Spleen (tissue), 7 donors: ENCODE data around the gene PEX10.

Experiments
- POLR2A ChIP-seq, 3 donors: fragments of 450-650 bp; IDR thresholded peaks; one replicate each; pipeline ENCODE4 v1.5.1; 2017; ENCODE audit warnings: antibody characterized with exemption in 3 of 3, mild to moderate bottlenecking in 1 of 3
- TF ChIP-seq, protein P1 (sequence below), 11 experiments: fragments of 200-600 bp in 7 of 11; fragments of 450-650 bp in 4 of 11; sonication (generic) in 4 of 11; IDR thresholded peaks in 8 of 11; conservative IDR thresholded peaks in 3 of 11; 1 replicate in 7 of 11; 2 replicates in 4 of 11; pipeline versions ENCODE4 v1.4.0 to v1.8.0; 2016 to 2021; ENCODE audit warnings: antibody characterized with exemption in 11 of 11, inconsistent platforms in 4 of 11, mild to moderate bottlenecking in 1 of 11
- donor health status: DM: no; HTN: no; CAD: no; lungs with moderate emphysema.
- donor health status: DM: no; HTN: no; CAD: no.
- donor health status: DM: no; HTN: no; CAD: no.

- no peak for TF ChIP-seq POLR2A (IDR thresholded peaks at IDR 0.05)
- TF ChIP-seq, protein P1, sequence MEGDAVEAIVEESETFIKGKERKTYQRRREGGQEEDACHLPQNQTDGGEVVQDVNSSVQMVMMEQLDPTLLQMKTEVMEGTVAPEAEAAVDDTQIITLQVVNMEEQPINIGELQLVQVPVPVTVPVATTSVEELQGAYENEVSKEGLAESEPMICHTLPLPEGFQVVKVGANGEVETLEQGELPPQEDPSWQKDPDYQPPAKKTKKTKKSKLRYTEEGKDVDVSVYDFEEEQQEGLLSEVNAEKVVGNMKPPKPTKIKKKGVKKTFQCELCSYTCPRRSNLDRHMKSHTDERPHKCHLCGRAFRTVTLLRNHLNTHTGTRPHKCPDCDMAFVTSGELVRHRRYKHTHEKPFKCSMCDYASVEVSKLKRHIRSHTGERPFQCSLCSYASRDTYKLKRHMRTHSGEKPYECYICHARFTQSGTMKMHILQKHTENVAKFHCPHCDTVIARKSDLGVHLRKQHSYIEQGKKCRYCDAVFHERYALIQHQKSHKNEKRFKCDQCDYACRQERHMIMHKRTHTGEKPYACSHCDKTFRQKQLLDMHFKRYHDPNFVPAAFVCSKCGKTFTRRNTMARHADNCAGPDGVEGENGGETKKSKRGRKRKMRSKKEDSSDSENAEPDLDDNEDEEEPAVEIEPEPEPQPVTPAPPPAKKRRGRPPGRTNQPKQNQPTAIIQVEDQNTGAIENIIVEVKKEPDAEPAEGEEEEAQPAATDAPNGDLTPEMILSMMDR (IDR thresholded peaks at IDR 0.05 in 8 of 11, conservative IDR thresholded peaks at IDR 0.05 in 3 of 11), result no peak
Measured at GRCh38 chr1:2368053-2368744, 44.2 kb downstream of the PEX10 start.
